HEK293T (cell line): ENCODE results near the gene URAD.

Experiments used
- CTCF ChIA-PET: fragments of 350-600 bp; formaldehyde crosslinking; extraction: SDS; loops from one replicate; lab custom pipeline; 2021; ENCODE audit warnings: antibody characterized with exemption, inconsistent platforms; lab: Yijun Ruan, JAX
- POLR2A ChIA-PET: fragments of 350-600 bp; formaldehyde crosslinking; extraction: SDS; loops from one replicate; lab custom pipeline; 2020; ENCODE audit warnings: antibody characterized with exemption, inconsistent platforms; lab: Yijun Ruan, JAX
- DNase-seq: peaks from one replicate; pipeline ENCODE4 v3.0.0; 2012; ENCODE audit warnings: mixed read lengths; ENCODE audit errors: extremely low spot score
- ARNT ChIP-seq: fragments of 450-650 bp; IDR thresholded peaks from 2 replicates; pipeline ENCODE4 v1.6.1; 2017; ENCODE audit warnings: mild to moderate bottlenecking
- BHLHE40 ChIP-seq: fragments of 450-650 bp; IDR thresholded peaks from 2 replicates; pipeline ENCODE4 v1.6.1; 2016; ENCODE audit warnings: mild to moderate bottlenecking, moderate library complexity, borderline replicate concordance
- CTBP1 ChIP-seq: fragments of 450-650 bp; IDR thresholded peaks from 2 replicates; pipeline ENCODE4 v1.6.1; 2016; ENCODE audit warnings: borderline replicate concordance
- ELF4 ChIP-seq: fragments of 450-650 bp; IDR thresholded peaks from 2 replicates; pipeline ENCODE4 v1.6.1; 2017; ENCODE audit warnings: antibody characterized with exemption
- FOXA1 ChIP-seq: fragments of 450-650 bp; IDR thresholded peaks from 2 replicates; pipeline ENCODE4 v1.6.1; 2016; ENCODE audit warnings: mild to moderate bottlenecking
- FOXK2 ChIP-seq: fragments of 450-650 bp; IDR thresholded peaks from 2 replicates; pipeline ENCODE4 v1.6.1; 2016; ENCODE audit warnings: mild to moderate bottlenecking
- FOXM1 ChIP-seq: fragments of 450-650 bp; IDR thresholded peaks from 2 replicates; pipeline ENCODE4 v1.6.1; 2017; ENCODE audit warnings: mild to moderate bottlenecking, borderline replicate concordance
- HDGF ChIP-seq: fragments of 450-650 bp; IDR thresholded peaks from 2 replicates; pipeline ENCODE4 v1.6.1; 2017; ENCODE audit warnings: antibody characterized with exemption, borderline replicate concordance
- L3MBTL2 ChIP-seq: fragments of 450-650 bp; conservative IDR thresholded peaks from 2 replicates; pipeline ENCODE4 v1.6.1; 2016; ENCODE audit warnings: mild to moderate bottlenecking
- LEF1 ChIP-seq: fragments of 450-650 bp; IDR thresholded peaks from 2 replicates; pipeline ENCODE4 v1.6.1; 2017; ENCODE audit warnings: mild to moderate bottlenecking, borderline replicate concordance
- NFRKB ChIP-seq: fragments of 450-650 bp; IDR thresholded peaks from 2 replicates; pipeline ENCODE4 v1.6.1; 2016; ENCODE audit warnings: mild to moderate bottlenecking, moderate library complexity
- PKNOX1 ChIP-seq: fragments of 450-650 bp; IDR thresholded peaks from 2 replicates; pipeline ENCODE4 v1.6.1; 2016
- SP1 ChIP-seq: fragments of 450-650 bp; IDR thresholded peaks from 2 replicates; pipeline ENCODE4 v1.6.1; 2017
- SUZ12 ChIP-seq: fragments of 450-650 bp; IDR thresholded peaks from 2 replicates; pipeline ENCODE4 v1.6.1; 2016; ENCODE audit warnings: mild to moderate bottlenecking
- TARDBP ChIP-seq: fragments of 450-650 bp; IDR thresholded peaks from 2 replicates; pipeline ENCODE4 v1.6.1; 2016
- ZNF384 ChIP-seq: fragments of 450-650 bp; IDR thresholded peaks from 2 replicates; pipeline ENCODE4 v1.6.1; 2016

URAD gene

DNA sequence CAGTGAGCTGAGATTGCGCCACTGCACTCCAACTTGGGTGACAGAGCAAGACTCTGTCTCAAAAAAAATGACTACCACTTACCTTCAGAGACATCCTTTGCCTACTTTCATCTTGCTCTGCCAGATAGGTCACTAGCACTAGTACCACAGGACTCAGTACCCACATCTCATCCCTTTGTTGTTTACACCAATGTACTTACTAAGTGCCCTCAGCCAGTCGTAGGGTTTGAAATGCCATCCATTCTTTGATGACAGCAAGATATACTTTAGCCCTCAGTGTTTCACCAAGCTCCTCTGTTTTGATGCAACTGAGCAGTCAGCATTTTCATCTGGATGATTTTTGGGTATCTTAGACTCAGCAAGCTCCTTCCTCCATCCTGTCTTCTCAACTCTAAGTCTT, 6.1 kb downstream of the URAD start:
- no peak for DNase-seq
- ChIA-PET POLR2A (interaction anchor here (1.3 kb wide), 1 partner anchor 11 kb away, joined by 3 read pairs; no protein-coding TSS in a partner anchor), CTCF (interaction anchor here (0.7 to 1.1 kb wide), 3 partner anchors 15 to 356 kb away, joined by 3 to 6 read pairs (median 3); no protein-coding TSS in a partner anchor)
- TF ChIP-seq NFRKB (no peak), SUZ12 (no peak), CTBP1 (no peak), L3MBTL2 (no peak), PKNOX1 (no peak), HDGF (no peak), FOXM1 (no peak), LEF1 (no peak), ELF4 (no peak), ARNT (no peak), ZNF384 (no peak), TARDBP (no peak), FOXK2 (no peak), SP1 (no peak), FOXA1 (no peak)

DNA sequence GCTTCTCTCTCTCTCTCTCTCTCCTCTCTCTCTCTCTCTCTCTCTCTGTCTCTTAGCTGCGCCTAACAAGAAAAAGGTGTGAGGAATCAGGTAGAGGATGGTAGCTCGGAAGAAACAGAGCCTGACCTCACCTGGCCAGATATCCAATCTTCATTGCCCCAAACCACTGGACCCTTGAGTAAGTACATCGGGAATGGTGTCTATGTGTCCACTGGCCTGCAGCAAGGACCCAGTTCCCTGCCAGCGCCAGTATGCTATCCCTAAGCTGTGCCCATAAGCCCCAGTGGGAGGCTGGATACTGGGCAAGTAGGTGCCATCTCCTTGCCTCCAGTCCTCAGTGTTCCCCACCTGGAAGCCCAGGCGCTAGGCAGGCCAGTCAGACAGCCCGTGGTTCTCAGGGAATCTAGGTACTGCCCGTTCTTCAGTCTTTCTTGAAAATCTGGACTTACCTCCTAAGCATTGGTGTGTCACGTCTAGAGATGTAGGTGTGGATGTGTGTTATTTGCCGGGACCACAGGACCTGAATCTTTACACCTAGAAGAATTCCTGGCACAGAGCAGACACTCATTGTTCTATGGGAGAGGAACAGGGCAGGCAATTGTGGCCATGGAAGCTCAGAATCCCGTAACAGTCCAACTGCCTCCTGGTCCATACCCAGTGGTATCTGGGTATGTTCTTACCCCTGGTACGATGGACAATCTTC, 7.3 kb downstream of the URAD start:
- TF ChIP-seq TARDBP (no peak), L3MBTL2 (no peak), FOXK2 (no peak), NFRKB (no peak), FOXM1 (no peak), PKNOX1 (no peak), SUZ12 (no peak), SP1 (no peak), HDGF (no peak)
- DNase-seq, result no peak
- POLR2A ChIA-PET, result interaction anchor here (1.3 kb wide), 1 partner anchor 10 kb away, joined by 3 read pairs; no protein-coding TSS in a partner anchor
- CTCF ChIA-PET, result no interaction called here

DNA sequence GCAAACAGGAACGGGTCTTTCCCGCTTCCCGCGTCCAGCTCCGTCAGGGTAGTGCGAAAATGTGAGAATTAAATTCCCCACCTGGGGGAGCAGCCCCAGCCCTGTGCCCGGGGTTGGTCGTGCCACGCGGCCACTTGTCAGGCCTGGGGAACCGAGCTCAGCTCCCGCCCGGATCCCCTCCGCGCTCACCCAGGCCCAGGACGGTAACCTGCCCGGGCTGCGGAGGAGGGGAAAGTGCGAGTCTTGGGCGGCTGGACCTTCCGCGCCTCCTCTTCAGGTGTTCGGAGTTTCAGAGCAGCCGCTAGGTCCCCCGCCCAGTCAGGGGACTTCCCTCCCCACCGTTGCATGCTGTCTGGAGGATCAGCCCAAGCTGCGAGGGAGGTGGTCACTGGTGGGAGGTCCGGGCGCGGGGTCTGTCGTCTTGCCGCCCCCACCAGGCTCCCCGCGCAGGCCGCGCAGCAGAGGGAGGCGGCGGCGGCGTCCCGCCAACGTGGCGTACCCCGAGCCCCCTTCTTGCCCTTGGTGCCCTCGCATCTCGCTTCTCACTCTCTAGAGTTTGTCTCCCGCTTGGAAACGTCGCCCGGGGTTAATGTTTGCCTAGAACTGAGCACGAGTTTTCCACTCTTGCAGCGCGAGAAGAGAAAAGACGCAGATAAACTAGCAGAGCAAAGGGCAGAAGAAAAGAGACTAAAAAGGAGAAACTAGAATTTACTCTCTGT, 8.1 kb downstream of the URAD start:
- TF ChIP-seq FOXM1, result no peak
- no peak for TF ChIP-seq CTBP1
- no peak for TF ChIP-seq NFRKB
- TF ChIP-seq L3MBTL2, result no peak
- no peak for TF ChIP-seq FOXK2
- TF ChIP-seq PKNOX1, result no peak
- no peak for TF ChIP-seq BHLHE40
- TF ChIP-seq TARDBP, result no peak
- no peak for TF ChIP-seq ELF4
- CTCF ChIA-PET, result no interaction called here
- POLR2A ChIA-PET, result no interaction called here
- DNase-seq, result no peak

- CTCF ChIA-PET, result no interaction called here
- POLR2A ChIA-PET, result no interaction called here
- DNase-seq, result no peak
- TF ChIP-seq PKNOX1 (peak; percentile 13; the same call in 1 of the 2 replicates), NFRKB (no peak)
Observed at GRCh38 chr13:27979765-27980279, 8.7 kb downstream of the URAD start.

- DNase-seq, result no peak
- ChIA-PET POLR2A (interaction anchor here (0.6 kb wide), 1 partner anchor 10 kb away, joined by 4 read pairs; the partner anchor contains the start of gene CDX2), CTCF (interaction anchor here (1.1 kb wide), 1 partner anchor 604 kb away, joined by 3 read pairs; no protein-coding TSS in a partner anchor)
- no peak for TF ChIP-seq TARDBP
- no peak for TF ChIP-seq FOXA1
- no peak for TF ChIP-seq L3MBTL2
- TF ChIP-seq SUZ12, result no peak
- TF ChIP-seq SP1, result no peak
- TF ChIP-seq FOXM1, result no peak
- no peak for TF ChIP-seq ARNT
- TF ChIP-seq ZNF384, result no peak
- TF ChIP-seq FOXK2, result no peak
- TF ChIP-seq PKNOX1, result no peak
- no peak for TF ChIP-seq NFRKB
- TF ChIP-seq LEF1, result no peak
- no peak for TF ChIP-seq CTBP1
- no peak for TF ChIP-seq BHLHE40
Observed at GRCh38 chr13:27979001-27979643, 9.4 kb downstream of the URAD start.
